ENCODE measurements around the gene EFR3B.
"Not testable (repeated sequence)": the region's sequence is repeated elsewhere in the genome, so short reads cannot be mapped to it uniquely, and the experiment has no call there.

EFR3B gene, protein sequence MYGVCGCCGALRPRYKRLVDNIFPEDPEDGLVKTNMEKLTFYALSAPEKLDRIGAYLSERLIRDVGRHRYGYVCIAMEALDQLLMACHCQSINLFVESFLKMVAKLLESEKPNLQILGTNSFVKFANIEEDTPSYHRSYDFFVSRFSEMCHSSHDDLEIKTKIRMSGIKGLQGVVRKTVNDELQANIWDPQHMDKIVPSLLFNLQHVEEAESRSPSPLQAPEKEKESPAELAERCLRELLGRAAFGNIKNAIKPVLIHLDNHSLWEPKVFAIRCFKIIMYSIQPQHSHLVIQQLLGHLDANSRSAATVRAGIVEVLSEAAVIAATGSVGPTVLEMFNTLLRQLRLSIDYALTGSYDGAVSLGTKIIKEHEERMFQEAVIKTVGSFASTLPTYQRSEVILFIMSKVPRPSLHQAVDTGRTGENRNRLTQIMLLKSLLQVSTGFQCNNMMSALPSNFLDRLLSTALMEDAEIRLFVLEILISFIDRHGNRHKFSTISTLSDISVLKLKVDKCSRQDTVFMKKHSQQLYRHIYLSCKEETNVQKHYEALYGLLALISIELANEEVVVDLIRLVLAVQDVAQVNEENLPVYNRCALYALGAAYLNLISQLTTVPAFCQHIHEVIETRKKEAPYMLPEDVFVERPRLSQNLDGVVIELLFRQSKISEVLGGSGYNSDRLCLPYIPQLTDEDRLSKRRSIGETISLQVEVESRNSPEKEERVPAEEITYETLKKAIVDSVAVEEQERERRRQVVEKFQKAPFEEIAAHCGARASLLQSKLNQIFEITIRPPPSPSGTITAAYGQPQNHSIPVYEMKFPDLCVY

DNA sequence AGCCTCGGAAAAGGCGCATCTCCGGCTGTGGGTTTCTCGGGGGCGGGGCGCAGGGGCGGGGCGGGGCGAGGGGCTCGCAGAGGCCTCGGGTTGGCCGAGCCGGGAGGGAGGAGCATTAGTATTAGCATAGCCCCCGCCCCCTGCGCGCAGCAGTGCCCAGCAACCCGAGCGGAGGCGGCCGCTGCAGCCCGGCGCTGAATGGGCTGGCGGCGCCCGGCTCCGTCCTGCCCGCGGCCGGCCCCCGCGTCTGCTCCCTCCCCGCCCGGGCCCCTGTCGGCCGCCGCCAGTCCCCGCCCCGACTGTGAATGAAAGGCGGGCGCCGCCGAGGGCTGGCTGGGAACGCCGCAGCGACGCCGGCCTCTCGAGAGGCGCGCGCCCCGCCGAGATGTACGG, at the start of gene EFR3B:
EFR3B (plus strand) TSS at position 149 of the 393 bp plus-strand sequence; CDS start at position 386, 237 bp downstream.
- peak; percentile 78 to 81 for DNase-seq (ENCODE audit: low read depth in 2 of 2)

DNA sequence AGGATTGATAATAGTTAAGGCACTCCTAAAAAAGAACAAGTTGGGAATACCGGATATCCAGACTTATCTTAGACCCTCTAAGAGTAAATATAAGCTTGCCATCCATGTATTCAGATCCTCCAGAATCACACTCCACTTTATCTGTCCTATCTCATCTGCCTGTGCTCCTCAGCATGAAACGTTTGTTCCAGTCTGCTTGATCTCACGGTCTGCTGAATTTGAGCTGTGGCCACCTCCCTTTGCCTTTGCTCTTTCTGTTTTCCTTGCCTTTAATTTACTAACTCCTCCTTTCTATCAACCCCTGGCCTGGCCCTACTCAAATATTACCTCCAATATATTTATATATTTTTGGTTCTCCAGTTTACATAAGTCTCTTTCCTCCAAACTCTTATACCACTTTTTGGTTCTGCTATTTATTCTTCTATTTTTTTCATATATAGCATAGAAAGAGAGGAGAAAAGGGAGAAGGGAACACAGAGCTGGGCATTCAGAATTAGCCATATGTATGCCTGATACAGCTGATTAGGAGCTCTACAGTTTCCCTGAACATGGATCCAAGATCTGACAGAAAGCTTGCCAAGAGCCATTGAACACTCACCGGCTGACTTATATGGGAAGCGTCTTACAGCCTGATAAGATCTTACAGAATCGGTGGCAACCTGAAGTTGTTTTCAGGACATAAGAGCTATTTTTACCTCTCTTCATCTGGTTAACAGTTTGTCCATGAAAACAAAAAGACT, 48.3 kb upstream of the EFR3B start:
- no peak for DNase-seq (ENCODE audit: low read depth in 2 of 2)

DNA sequence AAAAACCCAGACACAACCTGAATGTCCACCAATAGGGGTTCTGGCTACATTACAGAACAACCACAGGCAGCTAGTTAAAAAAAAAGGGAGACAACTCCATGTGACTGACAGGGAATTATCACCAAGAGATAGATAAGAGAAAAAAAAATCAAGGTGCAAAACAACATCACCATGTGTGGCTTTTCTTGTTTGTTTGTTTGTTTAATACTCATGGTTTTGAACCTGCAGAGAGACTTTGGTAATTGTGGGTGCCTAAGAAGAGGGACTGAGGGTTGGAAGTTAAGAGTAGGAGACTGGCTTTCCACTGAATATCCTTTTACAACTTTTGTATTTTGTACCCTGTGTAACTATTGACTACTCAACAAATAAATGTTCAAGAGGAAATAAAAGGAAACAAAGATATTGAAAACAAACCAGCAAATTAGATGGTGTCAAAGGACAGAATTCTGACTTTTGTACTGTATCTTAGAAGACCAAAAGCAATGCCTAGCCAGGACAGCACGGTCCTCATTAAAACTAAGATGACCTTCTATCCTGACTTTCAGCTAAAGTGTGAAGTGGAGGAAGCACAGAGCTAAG, 47.6 kb upstream of the EFR3B start:
- DNase-seq (ENCODE audit: low read depth in 2 of 2): no peak

DNA sequence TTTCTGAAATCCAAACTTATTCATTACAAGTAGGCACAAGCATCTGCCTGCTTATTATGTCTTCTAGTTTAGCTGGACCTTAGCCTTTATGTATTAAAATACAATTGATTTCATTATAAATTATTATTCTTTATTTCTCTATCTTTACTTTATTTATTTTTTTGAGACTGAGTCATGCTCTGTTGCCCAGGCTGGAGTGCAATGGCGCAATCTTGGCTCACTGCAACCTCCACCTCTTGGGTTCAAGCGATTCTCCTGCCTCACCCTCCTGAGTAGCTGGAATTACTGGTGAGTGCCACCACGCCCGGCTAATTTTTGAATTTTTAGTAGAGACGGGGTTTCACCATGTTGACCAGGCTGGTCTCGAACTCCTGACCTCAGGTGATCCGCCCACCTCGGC, 42.8 kb upstream of the EFR3B start:
- not testable (repeated sequence) for DNase-seq (ENCODE audit: low read depth in 2 of 2)

DNA sequence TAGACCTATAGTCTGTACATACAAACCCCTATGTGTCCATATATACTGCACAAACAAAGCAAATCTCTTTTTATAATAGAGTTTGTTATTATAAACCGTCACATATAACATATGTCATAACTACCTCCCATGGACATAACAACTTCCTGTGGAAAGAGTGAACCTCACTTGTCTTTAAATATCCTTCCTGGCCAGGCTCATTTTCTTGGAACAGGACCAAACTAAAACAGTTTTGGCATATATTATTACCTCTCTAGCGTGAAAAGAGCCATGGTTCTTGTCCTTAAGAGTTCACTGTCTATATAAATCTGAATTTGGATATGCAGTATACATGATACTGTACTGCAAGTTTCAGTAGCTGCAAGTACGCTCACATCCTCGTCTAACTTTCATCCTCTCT, 41.8 kb upstream of the EFR3B start:
- DNase-seq (ENCODE audit: low read depth in 2 of 2): no peak

DNA sequence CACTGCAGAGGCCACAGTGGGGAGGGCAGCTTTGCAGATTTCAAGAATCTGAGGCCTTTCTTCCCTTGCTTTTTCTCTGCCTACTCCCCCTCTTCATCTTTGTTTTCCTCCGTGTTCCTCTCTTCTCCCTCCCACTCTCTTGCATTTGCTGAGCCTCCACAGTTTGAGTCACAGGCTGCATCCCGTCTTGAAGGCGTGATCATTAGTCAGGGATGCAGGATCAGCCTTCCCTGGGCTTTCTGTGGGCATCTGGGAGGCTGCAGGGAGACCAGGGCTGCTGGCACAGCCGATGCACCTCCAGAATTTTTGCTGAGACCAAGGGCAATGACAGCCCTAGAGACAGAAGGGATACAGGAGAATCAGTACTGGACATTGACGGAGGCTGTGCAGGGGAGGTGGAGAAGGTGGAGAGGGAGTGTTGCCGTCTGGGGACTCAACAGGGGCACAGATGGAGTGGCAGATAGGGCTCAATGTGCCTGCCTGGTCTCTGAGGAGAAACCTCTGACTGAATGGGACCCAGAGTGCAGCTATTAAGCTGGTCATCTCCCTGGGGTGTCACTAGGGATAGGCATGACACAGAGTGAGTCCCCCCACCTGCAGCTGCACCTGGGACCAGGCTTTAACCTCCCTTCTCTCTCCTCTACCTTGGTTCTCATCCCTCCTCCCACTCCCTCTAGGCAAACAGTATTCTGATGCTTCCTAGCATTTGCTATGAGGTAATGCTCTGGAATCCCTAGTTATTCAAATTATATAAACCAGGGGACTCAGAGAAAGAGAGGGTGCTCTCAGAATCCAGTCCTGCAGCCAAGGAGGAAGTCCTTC, 41.2 kb upstream of the EFR3B start:
- DNase-seq (ENCODE audit: low read depth in 2 of 2): no peak

DNA sequence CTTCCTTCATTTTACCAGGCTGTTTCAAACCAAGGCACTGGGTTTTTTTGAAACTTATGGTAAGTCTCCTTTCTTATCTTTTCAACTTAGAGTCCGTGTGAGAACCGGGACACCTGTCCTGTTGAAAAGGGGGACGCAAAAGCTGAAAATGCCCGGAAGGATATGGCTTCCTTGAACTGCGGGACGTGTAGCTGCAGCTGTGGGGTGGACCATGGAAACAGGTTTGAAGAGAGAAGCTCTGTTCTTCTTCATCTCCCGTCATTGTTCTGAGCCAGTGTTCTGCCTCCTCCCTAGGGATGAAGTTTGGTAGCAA, 40.6 kb upstream of the EFR3B start:
- DNase-seq (ENCODE audit: low read depth in 2 of 2): no peak

DNA sequence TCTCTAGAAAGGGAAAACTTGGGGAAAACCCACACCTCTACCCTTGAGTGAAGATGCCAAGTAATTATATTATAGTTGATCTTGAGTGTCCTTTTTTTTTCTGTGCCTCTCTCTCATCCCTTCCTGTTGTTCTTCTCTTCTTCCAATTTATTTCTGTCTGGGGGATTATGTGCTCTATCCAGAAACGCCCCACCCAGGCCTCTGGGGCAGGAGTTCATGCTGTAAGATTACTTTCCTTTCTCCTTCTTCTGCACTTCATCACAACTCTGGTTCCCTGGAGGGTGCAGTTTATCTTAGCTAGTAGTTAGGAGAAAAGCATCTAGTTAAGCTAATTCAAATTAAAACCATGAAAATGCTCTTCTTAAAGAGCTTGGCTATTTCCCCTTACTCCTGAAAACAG, 39.8 kb upstream of the EFR3B start:
- no peak for DNase-seq (ENCODE audit: low read depth in 2 of 2)

DNA sequence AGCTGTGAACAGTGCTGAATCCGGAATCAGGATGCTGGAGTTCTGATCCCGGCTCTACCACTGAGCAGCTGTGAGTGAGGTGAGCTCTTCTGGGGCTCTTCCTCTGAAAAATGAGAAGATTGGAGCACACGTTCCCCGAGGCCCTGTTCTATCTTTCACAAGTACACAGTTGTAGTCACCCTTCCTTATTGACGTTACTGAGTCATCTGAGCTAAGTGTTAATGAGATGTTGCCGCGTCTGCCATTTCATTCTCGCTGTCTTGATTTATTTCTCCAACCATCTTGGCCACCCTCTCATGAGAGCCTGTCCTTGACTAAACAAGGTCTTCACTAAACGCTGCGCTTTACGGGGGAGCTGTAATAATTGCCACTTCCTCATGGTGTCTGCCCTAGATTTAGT, 31.9 kb upstream of the EFR3B start:
- no peak for DNase-seq (ENCODE audit: low read depth in 2 of 2)

DNA sequence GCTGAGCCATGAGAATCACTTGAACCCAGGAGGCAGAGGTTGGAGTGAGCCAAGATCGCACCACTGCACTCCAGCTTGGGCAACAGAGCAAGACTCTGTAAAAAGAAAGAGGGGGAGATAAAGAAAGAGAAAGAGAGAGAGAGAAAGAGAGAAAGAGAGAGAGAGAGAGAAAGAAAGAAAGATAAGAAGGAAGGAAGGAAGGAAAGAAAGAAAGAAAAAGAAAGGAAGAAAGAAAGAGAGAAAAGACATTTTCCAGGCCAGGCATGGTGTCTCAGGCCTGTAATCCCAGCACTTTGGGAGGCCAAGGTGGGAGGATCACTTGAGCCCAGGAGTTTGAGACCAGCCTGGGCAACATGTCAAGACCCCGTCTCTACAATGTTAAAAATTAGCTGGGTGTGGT, 30.5 kb upstream of the EFR3B start:
- not testable (repeated sequence) for DNase-seq (ENCODE audit: low read depth in 2 of 2)

DNA sequence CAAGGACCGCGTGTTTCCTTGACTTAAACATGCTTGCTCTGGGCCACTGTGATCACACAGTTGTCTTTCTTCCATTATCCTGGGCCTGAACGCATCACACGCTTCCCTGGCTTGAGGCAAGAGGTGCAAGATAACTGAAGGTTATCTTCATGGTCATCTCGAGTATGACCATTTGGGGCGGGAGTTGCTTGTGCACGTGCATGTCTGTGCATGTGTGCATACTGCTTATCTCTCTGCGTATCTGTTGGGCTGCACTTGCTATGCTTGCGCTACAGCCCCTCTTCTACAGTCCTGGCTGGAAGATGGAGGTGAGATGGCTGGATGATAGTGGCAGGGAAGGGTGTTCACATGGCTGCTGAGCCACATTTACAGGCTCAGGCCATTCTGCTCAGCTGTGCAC, 27.2 kb upstream of the EFR3B start:
- DNase-seq (ENCODE audit: low read depth in 2 of 2): no peak

DNA sequence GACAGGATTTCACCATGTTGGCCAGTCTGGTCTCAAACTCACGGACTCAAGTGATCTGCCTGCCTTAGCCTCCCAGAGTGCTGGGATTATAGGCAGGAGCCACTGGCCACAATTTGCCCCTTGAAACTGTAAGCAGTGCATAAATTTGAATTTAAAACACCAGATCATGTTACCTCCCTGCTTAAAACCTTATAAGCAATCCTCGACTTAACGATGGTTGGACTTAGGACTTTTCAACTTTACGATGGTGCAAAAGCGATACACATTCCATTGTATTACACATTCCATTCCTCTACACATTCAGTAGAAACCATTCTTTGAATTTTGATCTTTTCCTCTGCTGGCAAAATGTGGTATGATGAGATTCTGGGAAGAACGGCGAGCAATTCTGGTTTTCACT, 23.2 kb upstream of the EFR3B start:
- DNase-seq (ENCODE audit: low read depth in 2 of 2): no peak

DNA sequence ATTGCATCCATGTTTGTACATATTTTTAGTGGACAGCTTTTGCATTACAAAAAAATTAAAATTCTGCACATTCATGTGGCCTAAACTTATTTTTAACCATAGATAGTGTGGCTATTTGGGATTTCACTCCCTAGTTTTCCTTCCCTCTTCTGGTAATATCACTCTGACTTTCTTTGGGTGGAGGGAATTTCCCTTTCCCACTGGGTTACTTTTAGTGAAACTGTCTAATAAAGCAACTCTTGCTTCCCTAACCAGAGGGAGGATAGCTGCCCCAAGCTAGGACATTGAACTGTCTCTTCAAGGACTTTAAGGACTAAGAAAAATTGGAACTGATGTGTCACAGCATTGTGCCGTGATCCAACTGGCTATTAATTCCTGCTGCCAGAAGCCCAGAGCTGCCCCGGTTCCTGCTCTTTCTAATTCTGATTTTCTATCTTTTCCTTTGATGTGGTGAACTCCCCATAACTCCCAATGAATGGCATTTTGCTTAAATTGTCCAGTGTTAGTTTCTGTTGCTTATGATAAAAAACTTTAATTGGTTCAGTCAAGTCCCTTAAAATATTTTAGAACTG, 20.0 kb upstream of the EFR3B start:
- no peak for DNase-seq (ENCODE audit: low read depth in 2 of 2)

DNA sequence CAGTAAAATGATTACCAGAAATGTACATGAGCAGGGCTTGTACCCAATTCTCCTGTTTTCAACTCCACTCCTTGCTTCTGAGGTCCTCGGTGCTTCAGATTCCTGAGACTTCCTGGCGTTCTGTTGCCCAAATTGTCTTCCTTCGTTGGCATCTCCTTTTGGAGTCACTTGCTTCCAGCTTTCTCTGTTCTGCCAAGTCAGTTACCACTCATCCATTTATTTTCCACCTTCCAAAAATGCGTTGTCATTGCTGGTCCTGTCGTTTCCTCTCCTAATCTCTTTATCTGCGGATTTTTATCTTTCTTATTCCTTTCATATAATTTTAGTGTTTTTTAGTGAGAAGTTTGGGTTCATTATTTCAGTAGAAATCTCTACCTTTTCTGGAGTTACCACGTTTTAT, 18.5 kb upstream of the EFR3B start:
- DNase-seq (ENCODE audit: low read depth in 2 of 2): no peak

DNA sequence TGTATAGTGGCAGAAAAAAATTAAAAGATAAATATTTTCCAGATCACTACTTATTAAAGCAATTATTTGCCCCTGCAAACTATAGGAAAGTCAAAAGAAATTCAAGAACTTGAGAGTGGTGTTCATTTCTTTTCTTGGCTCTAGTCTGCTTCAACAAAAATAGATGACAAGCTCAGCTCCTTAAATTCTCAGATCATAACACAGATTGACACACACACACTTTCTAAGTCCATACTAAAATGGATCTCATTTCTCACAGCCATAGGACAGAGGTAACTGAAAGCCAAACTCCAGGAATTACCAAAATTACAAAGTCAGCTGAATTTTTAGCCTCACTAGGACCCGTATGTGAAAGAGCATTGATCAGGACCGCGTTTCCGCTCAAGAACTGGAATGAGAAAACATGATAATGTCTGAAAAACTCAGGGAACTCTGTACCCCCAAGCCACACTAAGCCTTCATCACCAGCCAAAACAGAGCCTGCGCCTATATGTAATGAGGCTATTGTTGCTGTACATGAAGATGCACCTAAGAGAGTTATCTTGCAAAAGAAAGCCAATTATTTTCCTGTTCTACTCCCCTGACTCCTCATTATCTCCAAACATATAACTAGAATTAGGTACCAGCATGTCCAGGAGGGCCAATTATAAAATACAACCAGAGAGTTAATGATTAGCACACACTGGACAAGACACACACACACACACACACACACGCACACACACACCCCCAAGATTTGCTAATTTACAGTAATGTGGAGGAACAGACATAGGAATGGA, 16.5 kb upstream of the EFR3B start:
- DNase-seq (ENCODE audit: low read depth in 2 of 2): no peak

DNA sequence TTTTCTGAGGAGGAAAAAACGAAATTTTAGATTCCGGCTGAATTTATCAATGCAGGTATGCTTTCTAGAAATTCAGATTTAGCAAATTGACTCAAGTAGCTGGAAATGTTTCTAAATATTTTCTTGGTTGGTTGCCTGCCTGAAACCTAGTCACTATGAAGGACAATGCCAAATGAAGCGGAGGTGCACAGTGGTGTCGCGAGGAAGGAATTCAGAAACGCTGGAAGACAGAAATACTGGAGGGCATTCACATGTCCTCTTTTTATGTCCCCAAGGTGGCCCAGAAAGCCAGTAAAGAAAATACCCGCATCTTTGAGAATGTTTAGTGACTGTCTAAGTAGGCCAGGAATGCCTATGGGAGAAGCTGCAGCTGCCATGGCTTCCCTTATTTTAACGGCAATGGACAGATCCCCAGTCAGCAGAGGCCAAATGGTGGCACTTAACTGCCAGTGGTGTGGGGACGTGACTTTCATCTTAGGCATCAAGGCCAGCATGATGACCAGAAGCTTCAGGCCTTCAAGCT, 15.8 kb upstream of the EFR3B start:
- no peak for DNase-seq (ENCODE audit: low read depth in 2 of 2)

DNA sequence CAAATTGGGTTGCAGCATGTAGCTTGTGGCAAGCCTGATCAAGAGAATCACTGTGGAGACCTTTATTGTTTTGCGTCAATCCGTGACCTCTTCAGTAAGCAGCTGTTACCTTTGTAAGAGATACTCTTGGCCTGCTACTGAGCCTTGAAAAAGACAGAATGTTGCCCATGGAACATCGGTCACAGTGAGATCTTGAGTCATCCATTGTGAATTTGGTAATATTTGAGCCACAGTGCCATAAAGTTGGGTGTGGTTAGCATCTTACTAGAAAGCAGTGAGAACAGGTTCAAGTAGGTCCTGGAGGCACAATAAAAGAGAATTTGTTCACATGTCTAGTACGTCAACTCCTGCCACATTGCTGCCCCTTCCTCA, 12.7 kb upstream of the EFR3B start:
- DNase-seq (ENCODE audit: low read depth in 2 of 2): no peak

DNA sequence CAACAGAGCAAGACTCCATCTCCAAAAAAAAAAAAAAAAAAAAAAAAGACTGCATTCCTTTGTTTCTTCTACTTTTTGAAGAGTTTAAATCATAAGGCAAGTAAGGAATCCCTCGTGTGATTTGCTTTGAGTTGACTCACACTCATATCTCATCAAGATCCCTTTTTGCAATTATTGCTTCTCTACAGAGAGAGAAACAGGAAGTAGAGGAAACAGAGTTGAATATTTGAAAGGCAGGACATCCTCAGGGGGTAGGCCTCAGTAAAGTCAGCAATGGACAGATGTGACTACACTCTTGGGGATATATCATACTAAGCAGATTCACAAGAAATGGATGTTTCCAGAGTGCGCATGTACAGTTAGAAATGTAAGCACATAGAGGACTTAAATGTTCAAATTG, 11.2 kb upstream of the EFR3B start:
- no peak for DNase-seq (ENCODE audit: low read depth in 2 of 2)

DNA sequence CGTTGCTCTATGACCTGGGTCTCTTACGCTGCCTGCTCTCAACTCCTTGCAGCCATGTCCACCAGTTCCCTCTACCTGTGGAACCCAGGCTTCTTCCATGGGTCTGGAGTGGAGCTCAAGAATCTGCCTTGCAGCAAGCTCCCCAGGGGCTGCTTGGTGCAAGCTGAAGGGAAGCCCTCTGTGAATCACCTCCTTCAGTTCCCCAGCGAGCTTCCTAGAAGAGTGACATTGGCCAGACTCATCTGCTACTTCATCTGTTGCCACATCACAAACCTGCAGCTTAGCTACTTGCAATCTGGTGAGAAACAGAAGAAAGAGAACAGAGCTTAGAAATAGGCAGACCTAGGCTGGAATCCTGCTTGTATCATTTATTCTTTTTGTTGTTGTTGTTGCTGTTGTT, 9.8 kb upstream of the EFR3B start:
- no peak for DNase-seq (ENCODE audit: low read depth in 2 of 2)

DNA sequence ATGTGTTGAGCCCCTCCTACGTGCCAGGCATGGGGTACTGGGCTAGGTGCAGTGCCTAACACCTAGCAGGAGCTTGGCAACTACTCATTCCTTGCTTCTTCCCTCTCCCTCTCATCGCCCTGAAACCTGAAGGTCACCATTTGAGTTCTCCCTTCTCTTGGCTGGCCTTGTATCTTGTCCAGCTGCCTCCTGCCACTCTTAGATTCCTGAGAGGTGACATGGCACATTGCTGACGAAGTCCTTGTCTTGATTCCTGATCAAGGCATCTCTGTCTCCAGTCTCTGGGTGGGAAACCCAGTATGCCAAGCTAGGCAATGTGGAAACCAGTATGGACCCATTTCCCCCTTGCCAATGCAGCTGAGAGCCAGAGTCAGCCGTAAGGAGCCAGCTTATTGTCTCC, 9.0 kb upstream of the EFR3B start:
- no peak for DNase-seq (ENCODE audit: low read depth in 2 of 2)
